Naive thymus-derived CD4-positive, alpha-beta T cell (primary cell): ENCODE data around the gene PRODH. TPM values are rescaled to one million over a fixed set of nuclear protein-coding genes. Genes with fewer than 3 reads are reported as not detected.

Experiments
- ATAC-seq: fragments of 150-1000 bp; cut with Tn5 transposase; 2 replicates; pipeline ENCODE4 v1.10.0; 2021; ENCODE audit warnings: mild to moderate bottlenecking, moderate library complexity
- CTCF ChIA-PET: fragments of 350-600 bp; sonication (Branson Sonifier 250); formaldehyde crosslinking; loops from one replicate; lab custom pipeline; 2021; ENCODE audit warnings: antibody characterized with exemption; lab: Charles Lee
- POLR2A ChIA-PET: fragments of 350-600 bp; sonication (Branson Sonifier 250); formaldehyde crosslinking; loops from one replicate; lab custom pipeline; 2021; ENCODE audit warnings: antibody characterized with exemption, inconsistent platforms; lab: Charles Lee
- DNase-seq, 9 donors: peaks; one replicate each; pipeline versions ENCODE4 v3.0.0 to v3.0.0-alpha.2; 2020 to 2022; ENCODE audit warnings: mixed read lengths in 1 of 9
- H3K27ac ChIP-seq: one replicate; pipeline ENCODE4 v1.7.0; 2013; ENCODE audit warnings: mild to moderate bottlenecking, low read depth, low read length, moderate library complexity
- H3K27me3 ChIP-seq, 2 donors: one replicate each; pipeline ENCODE4 v1.7.0; 2013; ENCODE audit warnings: low read length in 2 of 2, mild to moderate bottlenecking in 2 of 2, moderate library complexity in 2 of 2; ENCODE audit not compliant: control insufficient read depth in 2 of 2, insufficient read depth in 2 of 2
- H3K36me3 ChIP-seq, 3 experiments: 1 replicate in 2 of 3; 2 replicates in 1 of 3; pipeline ENCODE4 v1.7.0; 2013; ENCODE audit warnings: low read length in 3 of 3, mild to moderate bottlenecking in 3 of 3, moderate library complexity in 1 of 3; ENCODE audit not compliant: insufficient read depth in 3 of 3, control insufficient read depth in 2 of 3
- H3K4me1 ChIP-seq, 2 donors: one replicate each; pipeline ENCODE4 v1.7.0; 2013; ENCODE audit warnings: low read length in 2 of 2, mild to moderate bottlenecking in 2 of 2, moderate library complexity in 1 of 2; ENCODE audit not compliant: control insufficient read depth in 2 of 2, insufficient read depth in 2 of 2
- H3K4me3 ChIP-seq: 2 replicates; pipeline ENCODE4 v1.7.0; 2013; ENCODE audit warnings: mild to moderate bottlenecking, low read length
- H3K9me3 ChIP-seq, 3 experiments: 1 replicate in 2 of 3; 2 replicates in 1 of 3; pipeline ENCODE4 v1.7.0; 2013; ENCODE audit warnings: low read length in 3 of 3; ENCODE audit not compliant: control insufficient read depth in 2 of 3
- H3K27ac Mint-ChIP-seq, 9 donors: one replicate each; pipeline ENCODE4 v1.8.0; 2020 to 2022; ENCODE audit warnings: mixed read lengths in 9 of 9, mild to moderate bottlenecking in 8 of 9, moderate library complexity in 5 of 9, inconsistent platforms in 2 of 9
- H3K27me3 Mint-ChIP-seq, 5 donors: one replicate each; pipeline ENCODE4 v1.8.0; 2021 to 2022; ENCODE audit warnings: mixed read lengths in 5 of 5, mild to moderate bottlenecking in 1 of 5
- H3K36me3 Mint-ChIP-seq, 5 donors: one replicate each; pipeline ENCODE4 v1.8.0; 2020 to 2022; ENCODE audit warnings: mixed read lengths in 5 of 5, mild to moderate bottlenecking in 3 of 5, inconsistent platforms in 1 of 5
- H3K4me1 Mint-ChIP-seq, 7 donors: one replicate each; pipeline ENCODE4 v1.8.0; 2020 to 2022; ENCODE audit warnings: mixed read lengths in 7 of 7, mild to moderate bottlenecking in 3 of 7, inconsistent platforms in 1 of 7
- H3K4me3 Mint-ChIP-seq, 10 donors: one replicate each; pipeline ENCODE4 v1.8.0; 2020 to 2022; ENCODE audit warnings: mild to moderate bottlenecking in 10 of 10, mixed read lengths in 10 of 10, moderate library complexity in 6 of 10, inconsistent platforms in 2 of 10
- H3K9me3 Mint-ChIP-seq, 11 donors: one replicate each; pipeline ENCODE4 v1.8.0; 2020 to 2022; ENCODE audit warnings: mixed read lengths in 11 of 11, mild to moderate bottlenecking in 4 of 11, inconsistent platforms in 1 of 11, moderate library complexity in 1 of 11
- intact Hi-C, 2 donors: fragments of 100-400 bp; cut with micrococcal nuclease; formaldehyde crosslinking; loops; one replicate each; pipeline ENCODE4 v1.15.1; 2023
- polyA plus RNA-seq, 2 donors: library from polyadenylated mRNA; unstranded; fragments of 300-500 nt; fragmentation: Illumina TruSeq; gene quantifications; one replicate each; pipeline ENCODE4 v1.2.3, GENCODE V29; 2021
- total RNA-seq, 6 experiments: library from RNA in 5 of 6; stranded (reverse) in 5 of 6; gene quantifications; 1 replicate in 5 of 6; 2 replicates in 1 of 6; pipeline ENCODE4 v1.2.3 and lab custom pipeline; 2021 to 2026

The PRODH gene
- total and polyA plus RNA-seq, 7 experiments from 2014 or later: 0.04 to 0.51 (median 0.24) TPM; not detected in 2

DNA sequence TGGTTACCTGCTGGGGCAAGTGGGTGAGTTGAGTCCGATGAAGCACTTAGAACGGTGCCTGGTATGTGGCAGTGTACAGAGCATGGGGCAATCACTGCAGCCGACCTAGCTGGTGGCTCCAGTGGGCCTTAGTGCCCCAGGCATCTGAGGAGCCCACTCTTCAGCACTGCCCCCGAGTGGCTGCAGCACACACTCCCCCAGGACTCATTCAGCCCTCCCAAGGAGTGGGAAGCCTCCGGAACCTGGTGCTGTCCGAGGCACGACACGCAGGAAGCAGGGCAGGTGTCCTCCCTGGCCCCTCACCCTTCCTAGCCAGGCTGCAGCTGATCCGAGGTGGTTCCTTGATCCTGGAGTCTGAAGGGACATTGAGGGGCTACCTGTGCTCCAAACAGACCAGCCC lies 42.4 kb upstream of the PRODH start:
- POLR2A ChIA-PET: no interaction called here
- Mint-ChIP-seq H3K36me3 (no peaks in the 10 kb centered on the region), H3K4me3 (no peak overlapping the region), H3K9me3 (peaks cover 0 to 19% (median 5%) of the 10 kb centered on the region in 11 donors), H3K4me1 (no peaks in the 10 kb centered on the region), H3K27ac (no peak overlapping the region), H3K27me3 (peaks cover 0 to 6% (median 0%) of the 10 kb centered on the region in 5 donors)
- intact Hi-C loops: no loop called here
- Histone ChIP-seq H3K36me3 (no peaks in the 10 kb centered on the region), H3K4me3 (no peak overlapping the region), H3K27me3 (no peaks in the 10 kb centered on the region), H3K4me1 (no peaks in the 10 kb centered on the region), H3K27ac (no peak overlapping the region), H3K9me3 (no peaks in the 10 kb centered on the region)
- DNase-seq (no peak), ATAC-seq (no peak)
- CTCF ChIA-PET: no interaction called here

DNA sequence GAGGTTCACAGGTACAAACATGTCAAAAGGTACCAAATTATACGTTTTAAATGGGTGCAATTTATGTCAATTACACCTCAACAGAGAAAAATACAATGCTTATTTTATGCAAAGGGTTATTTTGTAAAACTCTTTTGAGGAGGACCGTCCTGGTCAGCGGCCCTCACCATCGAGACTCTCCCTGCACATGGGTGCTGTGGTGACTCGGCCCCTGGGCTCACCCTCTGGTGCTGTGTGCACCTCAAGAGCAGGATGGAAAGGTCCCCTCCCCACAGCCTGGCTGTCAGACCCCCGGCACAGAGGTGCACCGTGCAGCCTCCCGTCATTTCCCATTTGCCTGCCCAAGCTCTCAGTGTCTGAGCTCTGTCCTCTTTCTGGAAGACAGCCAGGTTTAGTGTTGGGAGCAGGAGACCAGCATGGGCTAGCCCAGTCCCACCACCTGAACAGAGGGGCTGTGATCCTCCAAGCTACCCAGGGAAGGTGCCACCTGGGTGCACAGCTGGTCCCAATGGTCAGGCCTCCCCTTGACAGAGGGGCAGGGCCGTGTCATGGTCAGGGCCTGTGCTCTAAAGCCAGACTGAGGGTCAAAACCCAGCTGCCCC lies 41.8 kb upstream of the PRODH start:
- Histone ChIP-seq H3K4me1 (no peaks in the 10 kb centered on the region), H3K36me3 (no peaks in the 10 kb centered on the region), H3K27me3 (no peaks in the 10 kb centered on the region), H3K27ac (no peak overlapping the region), H3K4me3 (no peak overlapping the region), H3K9me3 (no peaks in the 10 kb centered on the region)
- intact Hi-C loops: no loop called here
- ChIA-PET POLR2A (no interaction called here), CTCF (no interaction called here)
- H3K27me3 Mint-ChIP-seq: peaks cover 0 to 6% (median 0%) of the 10 kb centered on the region in 5 donors
- H3K4me3 Mint-ChIP-seq: no peak overlapping the region
- no peaks in the 10 kb centered on the region for H3K36me3 Mint-ChIP-seq
- no peaks in the 10 kb centered on the region for H3K4me1 Mint-ChIP-seq
- DNase-seq (no peak), ATAC-seq (no peak)
- peaks cover 0 to 19% (median 5%) of the 10 kb centered on the region in 11 donors for H3K9me3 Mint-ChIP-seq
- no peak overlapping the region for H3K27ac Mint-ChIP-seq

DNA sequence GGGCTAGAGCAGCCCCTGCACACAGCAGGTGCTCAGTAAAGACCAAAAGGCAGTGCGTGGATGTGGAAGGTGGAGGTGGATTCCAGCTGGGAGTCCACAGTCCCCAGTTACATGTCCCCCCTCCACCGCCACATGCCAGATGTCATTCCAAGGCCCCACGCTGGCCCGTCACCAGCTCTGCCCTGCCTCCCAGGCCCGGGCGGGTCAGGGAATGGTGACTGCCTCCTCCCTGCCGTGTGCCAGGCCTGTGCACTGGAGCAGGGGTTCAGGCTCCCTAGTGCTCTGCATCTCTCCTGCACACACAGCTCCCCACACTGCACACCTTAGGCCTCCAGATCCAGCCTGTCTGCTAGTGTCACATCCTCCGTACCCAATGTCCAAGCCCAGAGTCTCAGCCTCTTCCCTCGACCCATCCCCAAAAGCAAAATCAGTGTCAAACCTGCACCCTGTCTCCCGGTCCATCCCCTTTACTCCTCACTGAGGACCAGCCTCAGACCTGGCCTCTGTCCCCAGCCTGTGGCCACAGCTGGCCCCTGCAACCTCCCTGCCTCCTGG lies 40.2 kb upstream of the PRODH start:
- H3K9me3 Mint-ChIP-seq: peaks cover 0 to 17% (median 3%) of the 10 kb centered on the region in 11 donors
- no peak for ATAC-seq
- Histone ChIP-seq H3K4me3 (no peak overlapping the region), H3K9me3 (no peaks in the 10 kb centered on the region), H3K27me3 (no peaks in the 10 kb centered on the region), H3K36me3 (no peaks in the 10 kb centered on the region), H3K27ac (no peak overlapping the region), H3K4me1 (no peaks in the 10 kb centered on the region)
- no peaks in the 10 kb centered on the region for H3K36me3 Mint-ChIP-seq
- POLR2A ChIA-PET: no interaction called here
- intact Hi-C loops: no loop called here
- H3K27ac Mint-ChIP-seq: no peak overlapping the region
- peaks cover 0 to 5% (median 0%) of the 10 kb centered on the region in 7 donors for H3K4me1 Mint-ChIP-seq
- peaks cover 0 to 6% (median 4%) of the 10 kb centered on the region in 5 donors for H3K27me3 Mint-ChIP-seq
- CTCF ChIA-PET: no interaction called here
- H3K4me3 Mint-ChIP-seq: no peak overlapping the region
- no peak for DNase-seq

DNA sequence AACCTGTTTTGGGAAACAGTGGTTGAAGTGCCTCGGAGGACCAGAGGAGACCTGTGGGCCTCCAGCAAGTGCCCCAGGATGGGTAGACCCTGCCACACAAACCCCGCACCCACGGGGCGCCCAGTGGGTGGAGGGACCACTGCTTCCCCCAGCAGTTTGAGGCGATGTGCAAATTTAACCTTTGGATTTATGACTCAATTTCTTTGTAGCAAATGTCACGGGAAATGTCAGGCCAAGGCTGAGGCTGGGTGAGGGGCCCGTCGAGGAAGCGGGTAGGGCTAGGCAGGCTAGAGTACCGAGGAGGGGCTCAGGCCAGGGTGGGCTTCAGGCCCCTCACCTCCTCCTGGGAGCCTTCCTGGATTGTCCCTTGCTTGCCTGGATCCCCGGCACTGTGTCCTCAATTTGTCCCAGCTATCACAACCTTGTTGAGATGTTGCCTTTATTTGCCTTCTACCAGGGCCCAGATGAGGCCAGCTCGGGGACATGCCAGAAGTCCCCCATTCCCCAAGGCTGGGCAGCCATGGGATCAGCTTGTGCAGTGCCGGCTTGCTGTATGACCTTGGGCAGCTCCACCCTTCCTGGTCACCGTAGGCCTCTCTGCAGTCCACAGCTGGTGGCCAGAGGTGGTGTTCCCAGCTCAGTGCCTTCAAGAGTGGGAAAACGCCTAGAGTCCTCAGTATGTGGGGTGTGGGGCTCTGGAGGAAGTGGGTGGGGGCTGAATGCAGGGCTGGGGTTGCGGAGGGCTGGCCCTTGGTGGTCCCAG lies 39.5 kb upstream of the PRODH start:
- H3K9me3 Mint-ChIP-seq: peaks cover 0 to 12% (median 3%) of the 10 kb centered on the region in 11 donors
- no peaks in the 10 kb centered on the region for H3K36me3 Mint-ChIP-seq
- ChIA-PET POLR2A (no interaction called here), CTCF (no interaction called here)
- no peaks in the 10 kb centered on the region for H3K4me1 ChIP-seq
- peaks cover 0 to 6% (median 4%) of the 10 kb centered on the region in 5 donors for H3K27me3 Mint-ChIP-seq
- no peaks in the 10 kb centered on the region for H3K36me3 ChIP-seq
- ATAC-seq: no peak
- intact Hi-C loops: no loop called here
- DNase-seq: no peak
- no peak overlapping the region for H3K27ac ChIP-seq
- no peak overlapping the region for H3K27ac Mint-ChIP-seq
- no peaks in the 10 kb centered on the region for H3K9me3 ChIP-seq
- peaks cover 0 to 5% (median 0%) of the 10 kb centered on the region in 7 donors for H3K4me1 Mint-ChIP-seq
- no peak overlapping the region for H3K4me3 ChIP-seq
- no peak overlapping the region for H3K4me3 Mint-ChIP-seq
- H3K27me3 ChIP-seq: peaks cover 0 to 4% of the 10 kb centered on the region in 2 donors

DNA sequence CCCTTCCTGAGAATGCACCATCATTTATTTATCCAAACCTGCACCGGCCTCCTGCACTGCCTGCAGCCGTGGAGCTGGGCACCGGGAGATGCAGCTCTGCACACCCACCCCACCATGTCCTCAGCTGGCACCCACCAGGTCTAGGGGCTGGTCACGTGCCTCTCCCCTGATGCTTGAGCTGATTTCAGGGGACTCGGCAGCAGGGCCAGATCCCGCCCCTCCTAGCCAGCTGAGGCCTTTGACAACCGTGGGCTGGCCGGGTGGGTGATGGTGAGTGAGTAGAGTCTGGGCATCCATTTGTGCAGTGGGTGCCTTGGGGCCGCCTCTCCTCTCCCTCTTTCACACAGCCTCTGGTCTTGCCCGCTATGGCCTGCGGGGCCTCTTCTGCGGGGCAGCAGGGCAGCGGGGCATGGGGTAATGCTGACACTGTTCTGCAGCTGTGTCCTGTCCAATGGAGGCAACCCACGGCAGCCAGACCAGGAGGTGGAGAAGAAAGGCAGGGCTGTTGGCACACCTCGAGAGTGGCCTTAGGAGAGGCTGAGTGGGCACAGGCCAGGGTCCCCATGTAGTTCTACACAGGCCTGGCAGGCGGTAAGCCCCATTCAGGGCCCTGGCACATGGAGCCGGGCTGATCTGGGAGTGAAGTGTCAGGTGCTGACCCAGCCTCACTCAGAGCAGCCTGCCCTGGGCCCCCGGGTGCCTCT lies 38.5 kb upstream of the PRODH start:
- Histone ChIP-seq H3K4me1 (no peaks in the 10 kb centered on the region), H3K4me3 (no peak overlapping the region), H3K27ac (no peak overlapping the region), H3K9me3 (no peaks in the 10 kb centered on the region), H3K27me3 (peaks cover 0 to 4% of the 10 kb centered on the region in 2 donors), H3K36me3 (no peaks in the 10 kb centered on the region)
- H3K9me3 Mint-ChIP-seq: peaks cover 0 to 6% (median 2%) of the 10 kb centered on the region in 11 donors
- intact Hi-C loops: no loop called here
- H3K27me3 Mint-ChIP-seq: peaks cover 0 to 8% (median 6%) of the 10 kb centered on the region in 5 donors
- POLR2A ChIA-PET: no interaction called here
- ATAC-seq (no peak), DNase-seq (no peak)
- peaks cover 0 to 5% (median 0%) of the 10 kb centered on the region in 7 donors for H3K4me1 Mint-ChIP-seq
- CTCF ChIA-PET: no interaction called here
- no peak overlapping the region for H3K27ac Mint-ChIP-seq
- H3K36me3 Mint-ChIP-seq: no peaks in the 10 kb centered on the region
- H3K4me3 Mint-ChIP-seq: no peak overlapping the region

DNA sequence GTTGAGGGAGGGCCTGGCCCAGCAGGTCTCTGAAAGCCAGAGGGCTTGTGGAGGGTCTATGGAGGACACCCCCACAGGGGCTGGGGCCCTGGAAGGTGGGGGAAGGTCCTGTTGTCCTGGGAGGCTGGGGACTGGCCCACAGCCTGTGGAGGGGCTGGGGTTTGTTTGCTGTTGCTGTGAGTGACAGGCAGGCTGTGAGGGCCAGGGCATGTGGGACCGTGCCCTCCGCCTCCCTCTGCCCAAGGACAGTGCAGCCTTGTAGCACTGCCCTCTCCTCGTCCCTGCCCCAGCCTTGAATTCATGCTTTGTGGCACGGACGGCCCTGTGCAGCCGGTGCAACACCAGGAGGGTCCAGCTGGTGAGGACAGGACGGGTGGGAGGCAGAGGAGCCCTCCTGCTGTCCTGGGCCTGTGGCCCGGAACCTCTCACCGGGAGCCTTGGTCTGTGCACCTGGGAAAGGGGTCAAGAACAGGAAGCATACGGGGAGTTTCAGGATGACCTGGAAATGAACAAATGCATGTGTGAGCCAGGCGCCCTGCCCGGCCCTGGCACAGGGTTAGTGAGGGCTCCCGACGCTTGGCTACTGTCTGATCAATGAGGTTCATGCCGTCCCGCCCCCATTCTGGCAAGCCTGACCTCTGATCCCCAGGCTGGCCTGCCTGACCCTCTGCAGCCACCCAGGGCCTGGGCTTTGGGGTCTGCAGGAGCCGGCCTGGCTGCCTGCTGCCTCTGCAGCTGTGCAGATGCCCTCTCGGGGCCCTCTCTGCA lies 37.4 kb upstream of the PRODH start:
- no peak overlapping the region for H3K27ac Mint-ChIP-seq
- peaks cover 0 to 4% of the 10 kb centered on the region in 2 donors for H3K27me3 ChIP-seq
- no peak overlapping the region for H3K27ac ChIP-seq
- H3K36me3 ChIP-seq: no peaks in the 10 kb centered on the region
- intact Hi-C loops: no loop called here
- peaks cover 0 to 4% (median 0%) of the 10 kb centered on the region in 11 donors for H3K9me3 Mint-ChIP-seq
- H3K4me1 Mint-ChIP-seq: peaks cover 0 to 5% (median 0%) of the 10 kb centered on the region in 7 donors
- H3K36me3 Mint-ChIP-seq: no peaks in the 10 kb centered on the region
- no peaks in the 10 kb centered on the region for H3K4me1 ChIP-seq
- no peak for DNase-seq
- peaks cover 0 to 16% (median 10%) of the 10 kb centered on the region in 5 donors for H3K27me3 Mint-ChIP-seq
- no peak overlapping the region for H3K4me3 Mint-ChIP-seq
- ATAC-seq: no peak
- ChIA-PET CTCF (no interaction called here), POLR2A (no interaction called here)
- no peak overlapping the region for H3K4me3 ChIP-seq
- no peaks in the 10 kb centered on the region for H3K9me3 ChIP-seq
